Endothelial cell of umbilical vein (primary cell): ENCODE measurements around the gene MALRD1. TPM values are rescaled to one million over a fixed set of nuclear protein-coding genes. Genes with fewer than 3 reads are reported as not detected.

Source experiments
- BruUV-seq: library from RNA; stranded (reverse); fragments of 400-500 nt; replicated peaks from 2 replicates; lab custom pipeline; 2021; lab: Mats Ljungman, UMichigan
- CTCF ChIA-PET: fragments of 300-600, 350-600 bp; sonication (Branson Sonifier 250); formaldehyde crosslinking; loops from one replicate; lab custom pipeline; 2021; ENCODE audit warnings: antibody characterized with exemption, inconsistent platforms; lab: Charles Lee
- POLR2A ChIA-PET: fragments of 300-600, 350-600 bp; sonication (Branson Sonifier 250); formaldehyde crosslinking; loops from one replicate; lab custom pipeline; 2021; ENCODE audit warnings: antibody characterized with exemption, inconsistent platforms; lab: Charles Lee
- DNase-seq: peaks from one replicate; pipeline ENCODE4 v3.0.0-alpha.2; 2011; ENCODE audit warnings: low read depth, low spot score
- FAIRE-seq: peaks from 2 replicates; lab custom pipeline; 2011; peaks lifted over from hg19 to GRCh38; lab: Jason Lieb, UNC
- H2AFZ ChIP-seq: 2 replicates; pipeline ENCODE4 v1.6.0; 2012; ENCODE audit warnings: low read depth, low read length, control low read depth, inconsistent platforms
- H3K27ac ChIP-seq: 2 replicates; pipeline ENCODE4 v1.5.1; 2011; ENCODE audit warnings: low read depth, mild to moderate bottlenecking, control low read depth, low read length, moderate library complexity; ENCODE audit not compliant: insufficient read depth
- H3K27me3 ChIP-seq, 2 experiments: 2 replicates each; pipeline versions ENCODE4 v1.6.0 to v1.6.1; 2011; ENCODE audit warnings: low read length in 2 of 2, mixed read lengths in 1 of 2; ENCODE audit not compliant: control insufficient read depth in 2 of 2, insufficient read depth in 2 of 2
- H3K36me3 ChIP-seq, 2 experiments: 2 replicates in 1 of 2; 3 replicates in 1 of 2; pipeline ENCODE4 v1.5.1; 2011; ENCODE audit warnings: low read length in 2 of 2, mild to moderate bottlenecking in 1 of 2, moderate library complexity in 1 of 2; ENCODE audit not compliant: control insufficient read depth in 2 of 2, insufficient read depth in 2 of 2; ENCODE audit errors: extremely low read depth in 1 of 2
- H3K4me1 ChIP-seq: 3 replicates; pipeline ENCODE4 v1.5.1; 2011; ENCODE audit warnings: mild to moderate bottlenecking, low read length; ENCODE audit not compliant: control insufficient read depth, insufficient read depth; ENCODE audit errors: extremely low read depth
- H3K4me2 ChIP-seq: 2 replicates; pipeline ENCODE4 v1.6.1; 2011; ENCODE audit warnings: low read length, control low read depth, mixed read lengths; ENCODE audit not compliant: insufficient read depth
- H3K4me3 ChIP-seq, 3 experiments: fragments of 200-600 bp in 1 of 3; sonication (generic), shearing (Covaris generic) in 1 of 3; replicated peaks in 1 of 3; 2 replicates each; pipeline ENCODE4 v1.5.1; 2011 to 2016; ENCODE audit warnings: control low read depth in 3 of 3, low read length in 3 of 3, mild to moderate bottlenecking in 2 of 3, inconsistent platforms in 1 of 3, low read depth in 1 of 3, moderate library complexity in 1 of 3; ENCODE audit not compliant: insufficient read depth in 1 of 3
- H3K79me2 ChIP-seq: 2 replicates; pipeline ENCODE4 v1.6.0; 2012; ENCODE audit warnings: low read length, inconsistent platforms; ENCODE audit not compliant: control insufficient read depth, insufficient read depth
- H3K9ac ChIP-seq: replicated peaks from 2 replicates; pipeline ENCODE3; 2011; ENCODE audit warnings: low read length, control low read depth; ENCODE audit not compliant: insufficient read depth; ENCODE audit errors: extremely low read depth
- H3K9me1 ChIP-seq: replicated peaks from 3 replicates; pipeline ENCODE4 v1.6.0; 2011; ENCODE audit warnings: mild to moderate bottlenecking, low read length; ENCODE audit not compliant: control insufficient read depth, insufficient read depth; ENCODE audit errors: extremely low read depth
- H3K9me3 ChIP-seq: replicated peaks from 2 replicates; pipeline ENCODE4 v1.5.1; 2012; ENCODE audit warnings: low read length, inconsistent platforms; ENCODE audit not compliant: control insufficient read depth, insufficient read depth
- H4K20me1 ChIP-seq: replicated peaks from 2 replicates; pipeline ENCODE3; 2011; ENCODE audit warnings: mild to moderate bottlenecking, low read length; ENCODE audit not compliant: control insufficient read depth, insufficient read depth; ENCODE audit errors: extremely low read depth
- CTCF ChIP-seq, 2 donors: IDR thresholded peaks; 1 replicate in 1 of 2; 2 replicates in 1 of 2; pipeline ENCODE4 v1.5.1; 2011; ENCODE audit warnings: low read length in 2 of 2, mild to moderate bottlenecking in 2 of 2, moderate library complexity in 2 of 2, control low read depth in 1 of 2, inconsistent platforms in 1 of 2, low read depth in 1 of 2; ENCODE audit not compliant: insufficient read depth in 1 of 2; ENCODE audit errors: extremely low read depth in 1 of 2
- EZH2 ChIP-seq: IDR thresholded peaks from 2 replicates; pipeline ENCODE4 v1.6.1; 2012; ENCODE audit warnings: borderline replicate concordance, low read depth, mild to moderate bottlenecking, moderate library complexity, low read length, inconsistent platforms; ENCODE audit not compliant: severe bottlenecking
- FOS ChIP-seq: IDR thresholded peaks from 2 replicates; pipeline ENCODE4 v1.6.1; 2011; ENCODE audit warnings: mild to moderate bottlenecking, low read length, moderate library complexity, borderline replicate concordance; ENCODE audit not compliant: insufficient read depth
- GATA2 ChIP-seq: IDR thresholded peaks from 2 replicates; pipeline ENCODE4 v1.7.0; 2011; ENCODE audit warnings: low read depth, mild to moderate bottlenecking, moderate library complexity, mixed read lengths, low read length; ENCODE audit not compliant: insufficient read length, insufficient read depth
- JUN ChIP-seq: IDR thresholded peaks from 2 replicates; pipeline ENCODE4 v1.6.1; 2011; ENCODE audit warnings: borderline replicate concordance, low read depth; ENCODE audit not compliant: insufficient read length, insufficient read depth
- MAX ChIP-seq: IDR thresholded peaks from 2 replicates; pipeline ENCODE4 v1.6.1; 2011; ENCODE audit not compliant: insufficient read depth, insufficient read length
- MYC ChIP-seq: IDR thresholded peaks from one replicate; pipeline ENCODE4 v1.6.1; 2011; ENCODE audit warnings: mild to moderate bottlenecking, low read depth, low read length
- POLR2A ChIP-seq: IDR thresholded peaks from 2 replicates; pipeline ENCODE4 v1.6.1; 2012; ENCODE audit warnings: low read depth, mild to moderate bottlenecking, control low read depth, low read length
- POLR2AphosphoS5 ChIP-seq: IDR thresholded peaks from 2 replicates; pipeline ENCODE4 v1.6.1; 2012; ENCODE audit warnings: low read depth, mild to moderate bottlenecking, control low read depth, low read length, moderate library complexity; ENCODE audit not compliant: insufficient read depth
- dilution Hi-C: fragments of 300-500 bp; cut with MboI; formaldehyde crosslinking; loops from one replicate; pipeline ENCODE4 v1.15.0; 2019; ENCODE audit warnings: low sequenced_read_pairs; ENCODE audit not compliant: extremely low pct_ligation_motif_present
- intact Hi-C: fragments of 100-400 bp; cut with micrococcal nuclease; formaldehyde crosslinking; loops from one replicate; pipeline ENCODE4 v1.10.0; 2022
- polyA plus RNA-seq, 4 experiments: library from polyadenylated mRNA; depleted of rRNA in 3 of 4; stranded (reverse) in 3 of 4; unstranded in 1 of 4; fragments of >200 nt; gene quantifications; 2 replicates each; pipeline versions ENCODE4 v1.2.1 to v1.2.3, GENCODE V29; 2011 to 2012; ENCODE audit warnings: missing spikeins in 1 of 4
- total RNA-seq: library from RNA; stranded (reverse); gene quantifications from 2 replicates; pipeline ENCODE4 v1.2.3, GENCODE V29; 2021

Gene MALRD1
- total and polyA plus RNA-seq, 2 donors (not counting 3 experiments of a cell fraction or from before 2014, with no cell fraction given): not detected

- no peak overlapping the region for H3K27ac ChIP-seq
- no peaks in the 10 kb centered on the region for H3K79me2 ChIP-seq
- no peaks in the 10 kb centered on the region for H3K9me1 ChIP-seq
- dilution Hi-C loops (no loop called here), intact Hi-C loops (no loop called here)
- TF ChIP-seq MAX: no peak
- TF ChIP-seq JUN: no peak
- no peak for TF ChIP-seq POLR2A
- no peak for TF ChIP-seq MYC
- no peak for TF ChIP-seq GATA2
- TF ChIP-seq POLR2AphosphoS5: no peak
- no peak for TF ChIP-seq FOS
- no TSS peak for BruUV-seq
- H3K4me1 ChIP-seq: no peaks in the 10 kb centered on the region
- no peak overlapping the region for H3K4me3 ChIP-seq
- H3K36me3 ChIP-seq: no peaks in the 10 kb centered on the region
- H3K9me3 ChIP-seq: peaks cover under 1% of the 10 kb centered on the region
- no peak overlapping the region for H2AFZ ChIP-seq
- DNase-seq: no peak
- no peaks in the 10 kb centered on the region for H3K27me3 ChIP-seq
- no peak overlapping the region for H3K9ac ChIP-seq
- H4K20me1 ChIP-seq: no peaks in the 10 kb centered on the region
- CTCF ChIA-PET: no interaction called here
- POLR2A ChIA-PET: no interaction called here
- no peak overlapping the region for H3K4me2 ChIP-seq
- no peak for FAIRE-seq
These were observed 45.3 kb upstream of the MALRD1 start for GRCh38 chr10:19003341-19003740.

GRCh38 chr10:19012111-19012510, 36.5 kb upstream of the MALRD1 start:
- no peak for FAIRE-seq
- Histone ChIP-seq H3K9ac (no peak overlapping the region), H3K9me1 (no peaks in the 10 kb centered on the region), H3K36me3 (no peaks in the 10 kb centered on the region), H2AFZ (no peak overlapping the region), H3K4me2 (no peak overlapping the region), H4K20me1 (no peaks in the 10 kb centered on the region), H3K27ac (no peak overlapping the region), H3K9me3 (peaks cover 6% of the 10 kb centered on the region), H3K4me1 (no peaks in the 10 kb centered on the region), H3K79me2 (no peaks in the 10 kb centered on the region), H3K27me3 (no peaks in the 10 kb centered on the region), H3K4me3 (no peak overlapping the region)
- no TSS peak for BruUV-seq
- dilution Hi-C loops: no loop called here
- TF ChIP-seq FOS (no peak), EZH2 (no peak), POLR2A (no peak), JUN (no peak), MAX (no peak), POLR2AphosphoS5 (no peak), GATA2 (no peak), MYC (no peak), CTCF (IDR thresholded peaks at IDR 0.05; ENCODE audit: extremely low read depth in 1 of 2, insufficient read depth in 1 of 2, low read depth in 1 of 2, low read length in 2 of 2) (no peak)
- ChIA-PET CTCF (no interaction called here), POLR2A (no interaction called here)
- no peak for DNase-seq
- intact Hi-C loops: no loop called here
